Tongue (tissue), 2 donors: ENCODE data around the gene GABBR2. TPM values are rescaled to one million over a fixed set of nuclear protein-coding genes. Genes with fewer than 3 reads are reported as not detected.
"Not testable (repeated sequence)": the region's sequence is repeated elsewhere in the genome, so short reads cannot be mapped to it uniquely, and the experiment has no call there.

ENCODE experiments used
- DNase-seq: peaks from one replicate; pipeline ENCODE4 v3.0.0-alpha.2; 2015
- total RNA-seq: library from RNA; depleted of rRNA; stranded (reverse); fragments of >200 nt; gene quantifications from one replicate; pipeline ENCODE4 v1.2.3, GENCODE V29; 2014

The GABBR2 gene
- total RNA-seq, 1 donor from 2014 or later, result 0.41 TPM

DNA sequence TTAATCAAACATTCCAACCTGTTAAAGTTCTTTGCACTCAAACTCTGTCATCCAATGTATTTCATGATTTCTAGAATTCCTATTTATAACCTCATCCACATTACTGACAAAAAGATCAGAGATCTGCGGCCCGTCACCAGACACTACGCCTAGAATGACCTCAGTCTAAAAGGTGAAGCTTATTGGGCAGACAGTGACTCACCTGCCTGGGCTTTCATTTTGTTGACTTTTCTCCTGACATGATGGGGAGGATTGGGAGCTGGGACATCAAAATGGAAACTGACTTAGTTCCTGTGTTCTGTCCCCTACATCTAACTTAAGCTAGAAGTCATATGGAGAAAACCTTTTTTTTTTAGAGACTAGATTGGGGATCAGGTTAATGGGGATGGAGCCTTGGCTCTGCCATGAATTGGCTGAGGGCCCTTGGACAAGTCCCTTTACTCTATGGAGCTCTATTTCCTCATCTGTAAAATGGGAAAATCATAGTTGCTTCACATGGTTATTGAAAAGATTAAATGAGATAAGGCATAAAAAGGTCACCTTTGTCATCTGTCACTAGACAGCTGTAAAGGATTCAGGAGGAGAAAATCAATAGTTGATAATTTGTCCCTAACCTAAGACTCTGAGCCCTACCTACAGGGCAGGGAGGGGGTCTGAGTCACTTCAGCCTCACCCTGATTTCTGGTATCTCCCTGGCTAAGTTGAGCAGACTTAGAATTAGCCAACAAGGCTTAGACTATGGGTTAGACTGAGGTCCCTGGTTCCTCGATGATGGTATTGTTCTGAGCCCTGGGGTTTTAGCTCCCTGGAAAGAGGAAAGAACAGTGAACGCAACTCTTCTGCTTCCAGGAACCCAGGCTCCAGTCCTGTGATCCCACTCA, 228.5 kb downstream of the GABBR2 start:
- no peak for DNase-seq

DNA sequence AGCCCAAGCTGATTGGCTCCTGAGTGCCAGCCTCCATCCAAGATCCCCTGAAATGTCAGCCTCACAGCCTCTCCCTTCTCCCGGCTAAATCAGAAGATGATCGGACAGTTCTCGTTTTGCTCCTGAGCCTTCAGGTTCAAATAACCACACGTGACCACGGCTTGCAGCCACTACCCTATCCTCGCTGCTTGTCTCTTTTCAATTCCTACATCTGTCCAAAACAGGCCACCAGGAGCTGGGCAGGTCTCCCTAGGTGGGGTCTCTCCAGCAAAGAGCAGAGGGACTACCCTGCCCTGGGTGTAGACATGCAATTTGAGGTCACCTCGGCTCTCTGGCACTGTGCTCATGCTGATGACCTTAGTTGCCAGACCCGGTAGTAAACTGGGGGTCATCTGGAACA, 229.3 kb downstream of the GABBR2 start:
- DNase-seq, result no peak

- peak; percentile 70 for DNase-seq
These were observed 230.9 kb downstream of the GABBR2 start for GRCh38 chr9:98477884-98478283.

DNA sequence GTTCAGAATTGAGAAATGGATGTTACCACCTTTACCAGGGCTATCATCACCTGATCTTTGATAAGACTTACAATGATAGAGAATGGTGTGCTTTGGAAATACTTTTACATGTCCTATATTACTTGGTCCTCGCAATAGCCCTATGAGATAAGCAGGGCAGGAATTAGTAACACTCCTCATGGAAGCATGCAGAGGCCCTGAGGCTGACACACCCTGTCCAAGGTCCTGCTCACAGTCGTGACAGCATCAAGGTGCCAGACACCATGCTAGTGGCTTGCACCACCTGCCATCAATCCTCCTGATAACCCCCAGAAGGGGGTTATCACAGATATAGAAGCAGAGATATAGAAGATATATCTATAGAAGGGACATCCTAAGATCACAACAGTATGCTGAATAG, 236.5 kb downstream of the GABBR2 start:
- DNase-seq, result no peak

DNA sequence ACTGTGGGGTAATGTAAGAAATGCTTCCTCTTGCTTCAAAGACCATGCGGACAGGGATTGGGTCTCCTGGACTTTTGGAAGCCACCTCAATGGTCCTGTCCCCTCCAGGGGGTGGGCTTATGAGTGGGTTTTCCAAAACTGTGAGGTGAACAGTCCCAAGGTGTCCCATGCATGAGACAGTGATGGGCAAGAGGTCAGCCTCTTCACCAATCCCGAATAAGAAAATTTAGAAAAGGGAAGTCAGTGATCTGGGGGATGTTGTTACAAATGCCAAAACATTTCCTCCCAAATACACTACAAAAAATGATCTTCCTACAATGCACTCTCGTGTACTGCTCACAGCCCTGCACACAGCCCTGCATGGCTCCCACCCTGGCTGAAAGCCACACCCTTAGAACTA, 237.6 kb downstream of the GABBR2 start:
- DNase-seq, result no peak

GRCh38 chr9:98468567-98469239, 240.0 kb downstream of the GABBR2 start:
- no peak for DNase-seq

DNA sequence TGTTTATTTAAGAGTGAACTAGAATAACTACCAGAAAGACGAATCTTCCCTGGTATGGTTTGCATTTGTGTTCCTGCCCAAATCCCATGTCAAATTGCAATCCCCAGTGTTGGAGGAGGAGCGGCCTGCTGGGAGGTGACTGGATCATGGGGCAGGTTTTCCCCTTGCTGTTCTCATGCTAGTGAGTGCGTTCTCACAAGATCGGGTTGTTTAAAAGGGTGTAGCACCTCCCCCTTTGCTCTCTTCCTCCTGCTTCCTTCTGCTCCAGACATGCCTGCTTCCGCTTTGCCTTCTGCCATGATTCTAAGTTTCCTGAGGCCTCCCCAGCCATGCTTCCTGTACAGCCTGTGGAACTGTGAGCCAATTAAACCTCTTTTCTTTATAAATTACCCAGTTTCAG, 242.9 kb downstream of the GABBR2 start:
- DNase-seq, result no peak

GRCh38 chr9:98464156-98464690, 244.5 kb downstream of the GABBR2 start:
- DNase-seq, result not testable (repeated sequence)

GRCh38 chr9:98462310-98462709, 246.4 kb downstream of the GABBR2 start:
- no peak for DNase-seq

- no peak for DNase-seq
These were observed 248.0 kb downstream of the GABBR2 start for GRCh38 chr9:98460704-98461103.

DNA sequence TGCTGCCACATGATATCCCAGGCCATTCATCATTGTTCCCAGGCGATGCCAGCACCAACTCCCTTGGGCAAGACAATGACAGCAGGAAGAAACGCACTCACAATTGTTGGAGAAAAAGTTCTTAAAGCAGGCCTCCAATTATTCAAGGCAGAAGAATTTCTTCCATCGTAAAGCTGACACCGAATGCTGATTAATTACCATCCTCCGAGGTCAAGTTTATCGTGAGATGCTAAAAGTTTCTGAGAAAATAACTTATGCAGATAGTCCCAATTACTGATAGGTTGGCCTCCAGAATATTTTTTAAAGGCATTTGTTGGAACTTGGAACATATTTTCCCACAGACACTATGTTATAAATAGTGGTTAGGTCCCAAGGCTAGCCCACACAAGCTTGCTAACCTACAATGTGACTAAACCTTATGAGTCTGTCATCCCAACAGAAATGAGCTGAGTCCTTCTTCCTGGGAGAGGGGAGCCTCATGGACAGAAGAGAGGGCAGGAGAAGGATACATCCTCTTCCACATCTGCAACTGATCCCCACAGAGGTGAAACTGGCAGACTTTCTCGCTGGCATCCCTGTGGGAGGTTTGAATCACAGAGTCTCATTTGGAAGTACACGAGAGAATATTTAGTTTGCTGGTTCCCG, 250.9 kb downstream of the GABBR2 start:
- no peak for DNase-seq

DNA sequence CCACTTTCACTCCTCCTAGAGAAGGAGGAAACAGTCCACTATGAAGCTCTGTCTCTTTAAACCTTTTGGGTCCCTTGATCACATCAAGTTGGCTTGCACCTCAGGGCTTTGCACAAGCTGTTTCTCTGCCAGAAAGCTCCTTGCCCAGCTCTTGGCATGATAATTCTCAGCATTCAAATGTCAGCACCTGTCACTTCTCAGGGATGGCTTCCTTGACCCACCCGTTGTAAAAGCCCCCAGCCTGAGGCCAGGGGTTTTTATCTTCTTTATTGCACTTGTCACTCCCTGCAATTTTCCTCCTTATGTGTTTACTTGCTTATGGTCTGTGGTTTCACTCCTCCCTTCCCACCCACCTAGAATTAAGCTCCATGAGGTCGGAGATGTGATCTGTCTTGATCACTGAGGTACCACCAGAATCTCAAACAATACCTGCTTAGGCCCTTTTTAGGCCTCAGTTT, 252.6 kb downstream of the GABBR2 start:
- DNase-seq, result no peak

DNA sequence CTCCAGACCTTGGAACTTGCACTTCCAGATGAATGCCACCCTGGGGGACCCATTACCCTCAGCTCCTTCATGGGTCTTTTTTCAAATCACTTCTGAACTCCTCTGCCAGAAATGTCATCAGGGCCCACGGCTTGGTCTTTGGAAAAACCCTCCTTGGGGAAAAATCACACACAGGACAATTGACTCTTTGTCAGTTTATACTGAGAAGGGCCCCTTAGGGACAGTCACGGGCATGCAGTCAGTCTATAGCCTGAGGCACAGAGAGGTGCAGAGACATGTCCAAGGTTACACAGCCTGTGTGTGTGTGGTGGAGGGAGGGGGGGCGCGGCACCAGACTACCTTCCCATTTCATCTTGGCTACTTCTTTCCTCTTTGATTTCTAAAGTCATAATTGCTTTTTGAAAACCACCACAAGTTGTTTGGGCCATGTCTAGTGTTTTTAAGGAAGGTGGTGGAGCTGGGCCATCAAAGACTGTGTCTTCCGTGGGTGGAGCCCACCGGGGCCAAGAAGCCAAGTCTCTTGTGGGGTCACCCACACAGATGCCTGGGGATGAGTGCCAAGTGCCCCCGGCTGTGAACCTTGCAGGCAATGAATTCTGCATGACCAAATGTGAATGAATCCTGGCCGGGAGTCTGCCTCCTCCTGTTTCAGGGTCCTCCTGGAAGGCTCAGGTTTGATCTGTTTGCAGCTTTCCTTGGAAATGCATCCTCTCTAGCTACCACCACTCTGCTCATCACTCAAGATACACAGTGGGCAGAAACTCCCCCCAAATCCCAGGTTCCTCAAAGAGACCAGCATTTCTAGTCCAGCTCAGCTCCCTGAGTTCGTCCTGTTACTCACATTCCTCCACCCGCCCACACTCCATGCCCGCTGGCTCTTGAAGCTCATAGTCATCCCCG, 253.2 kb downstream of the GABBR2 start:
- no peak for DNase-seq

GRCh38 chr9:98453589-98454311, 255.0 kb downstream of the GABBR2 start:
- no peak for DNase-seq

DNA sequence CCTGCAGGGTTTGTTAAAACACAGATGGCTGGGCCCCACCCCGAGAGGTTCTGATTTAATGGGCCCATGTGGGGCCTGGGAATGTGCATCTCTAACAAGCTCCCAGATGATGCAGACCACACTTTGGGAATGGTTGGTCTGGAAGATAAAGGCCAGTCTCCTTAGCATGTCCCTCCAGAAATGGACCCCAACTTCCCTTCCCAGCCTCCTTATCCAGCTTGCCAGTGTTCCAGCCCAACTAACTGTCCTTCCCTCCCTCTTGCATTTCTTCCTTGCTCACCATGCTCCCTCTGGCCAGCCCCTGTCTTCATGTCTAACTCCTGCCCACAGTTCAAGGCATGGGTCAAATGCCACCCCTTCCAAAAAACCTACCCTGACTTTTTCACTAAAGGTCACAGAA, 257.2 kb downstream of the GABBR2 start:
- DNase-seq, result no peak

GRCh38 chr9:98450496-98450895, 258.2 kb downstream of the GABBR2 start:
- no peak for DNase-seq

DNA sequence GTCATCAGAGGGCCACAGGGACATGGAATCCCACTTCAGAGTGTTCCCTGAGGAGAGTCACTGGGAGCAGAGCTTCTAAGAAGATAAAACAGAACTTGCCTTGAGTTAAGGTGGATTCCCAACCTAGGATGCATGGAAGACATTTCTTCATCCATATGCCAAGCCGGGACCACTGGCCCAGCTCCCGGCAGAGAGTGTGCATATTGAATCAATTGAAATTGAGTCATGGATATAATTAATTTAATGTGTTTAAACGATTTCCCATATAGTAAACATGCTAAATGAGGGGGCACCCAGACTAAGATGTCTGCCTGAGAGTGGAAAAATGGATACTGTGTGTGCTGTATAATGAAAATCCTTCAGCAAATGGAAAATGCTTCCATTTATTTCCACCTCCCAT, 258.9 kb downstream of the GABBR2 start:
- DNase-seq, result peak; percentile 11

- DNase-seq, result no peak
These were observed 263.2 kb downstream of the GABBR2 start for GRCh38 chr9:98445576-98445975.

DNA sequence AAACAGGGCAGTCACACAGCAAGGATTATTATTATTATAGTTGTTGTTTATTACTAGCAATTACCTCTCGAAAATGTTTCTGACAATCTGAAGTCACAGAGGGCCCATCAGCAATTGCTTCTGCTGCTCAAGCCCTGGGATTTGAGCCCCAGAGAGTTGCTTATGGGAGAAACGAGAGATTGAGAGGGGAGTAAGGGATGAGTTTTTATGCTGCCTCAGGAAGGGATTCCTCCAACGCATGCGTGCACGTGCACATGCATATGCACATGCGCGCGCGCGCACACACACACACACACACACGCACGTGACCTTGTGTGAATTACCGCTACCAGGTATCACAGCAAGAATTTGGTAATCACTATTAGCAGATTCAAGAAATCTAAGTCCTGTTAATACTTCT, 264.1 kb downstream of the GABBR2 start:
- no peak for DNase-seq

DNA sequence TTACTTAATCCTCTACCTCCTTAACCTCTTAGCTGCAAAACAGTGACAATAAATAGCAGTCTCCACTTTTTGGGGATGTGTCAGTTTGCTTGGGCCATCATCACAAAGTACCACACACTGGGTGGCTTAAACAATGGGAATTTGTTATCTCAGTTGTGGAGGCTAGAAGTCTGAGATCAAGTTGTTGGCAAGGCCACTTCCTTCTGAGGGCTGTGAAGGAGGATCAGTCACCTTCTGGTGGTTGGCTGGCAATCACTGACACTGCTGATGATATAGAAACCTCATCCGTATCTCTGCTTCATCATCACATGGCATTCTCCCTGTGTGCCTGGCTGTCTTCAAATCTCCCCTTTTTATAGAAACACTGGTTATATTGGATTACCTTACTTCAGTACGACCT, 266.2 kb downstream of the GABBR2 start:
- no peak for DNase-seq

DNA sequence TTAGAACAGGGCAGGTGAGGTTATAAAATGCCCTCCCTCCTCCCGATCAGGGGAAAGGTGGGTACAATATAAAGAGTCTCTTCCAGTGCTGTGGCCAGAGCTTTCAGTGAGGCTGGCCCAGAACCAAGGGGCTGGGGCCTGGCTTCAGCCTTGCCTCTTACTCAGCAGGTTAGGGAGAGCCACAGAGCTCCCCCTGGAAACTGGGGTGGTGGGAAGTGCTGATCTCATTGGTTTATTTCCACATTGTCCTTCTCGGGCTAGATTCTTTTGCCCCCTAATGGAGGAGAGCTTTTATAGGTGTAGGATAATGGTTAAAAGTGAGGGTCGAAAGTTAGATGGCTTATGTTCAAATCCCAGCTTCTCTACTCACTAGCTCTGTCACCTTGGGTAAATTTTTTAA, 266.6 kb downstream of the GABBR2 start:
- DNase-seq, result no peak
